ENCODE data around the gene ASB7.
"Not testable (repeated sequence)": the region's sequence is repeated elsewhere in the genome, so short reads cannot be mapped to it uniquely, and the experiment has no call there.

Gene ASB7

GRCh38 chr15:100653608-100654007 is 51.2 kb downstream of the ASB7 start:
- no peaks in the 10 kb centered on the region for H3K9me3 Mint-ChIP-seq
- H3K4me3 Mint-ChIP-seq, result no peak overlapping the region
- ATAC-seq, result no peak
- no peaks in the 10 kb centered on the region for H3K4me1 Mint-ChIP-seq
- no peaks in the 10 kb centered on the region for H3K27me3 Mint-ChIP-seq
- DNase-seq, result no peak
- H3K27ac Mint-ChIP-seq, result no peak overlapping the region

DNA sequence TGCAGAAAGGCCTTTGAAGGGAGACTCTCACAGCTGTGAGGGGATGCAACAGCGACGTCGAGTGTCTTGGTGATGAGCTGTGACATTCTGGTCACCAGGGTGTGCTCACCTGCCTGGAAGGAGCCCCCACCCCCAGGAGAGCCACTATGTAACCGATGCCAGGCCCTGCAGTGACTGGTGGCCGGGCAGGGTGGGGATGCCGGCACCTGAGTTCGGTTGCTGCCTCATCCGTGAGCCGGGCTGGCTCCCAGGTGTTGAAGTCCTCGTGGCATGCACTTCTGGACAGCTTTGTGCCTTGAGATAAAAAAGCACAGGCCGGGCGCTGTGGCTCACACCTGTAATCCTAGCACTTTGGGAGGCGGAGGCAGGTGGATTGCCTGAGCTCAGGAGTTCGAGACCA is 56.5 kb downstream of the ASB7 start:
- DNase-seq (no peak), ATAC-seq (no peak)
- no peak overlapping the region for H3K4me3 Mint-ChIP-seq
- no peaks in the 10 kb centered on the region for H3K4me1 Mint-ChIP-seq
- peaks cover 1% of the 10 kb centered on the region for H3K27me3 Mint-ChIP-seq
- H3K9me3 Mint-ChIP-seq, result no peaks in the 10 kb centered on the region
- peak overlapping the region in 1 of 2 donors; percentile 82 for H3K27ac Mint-ChIP-seq

DNA sequence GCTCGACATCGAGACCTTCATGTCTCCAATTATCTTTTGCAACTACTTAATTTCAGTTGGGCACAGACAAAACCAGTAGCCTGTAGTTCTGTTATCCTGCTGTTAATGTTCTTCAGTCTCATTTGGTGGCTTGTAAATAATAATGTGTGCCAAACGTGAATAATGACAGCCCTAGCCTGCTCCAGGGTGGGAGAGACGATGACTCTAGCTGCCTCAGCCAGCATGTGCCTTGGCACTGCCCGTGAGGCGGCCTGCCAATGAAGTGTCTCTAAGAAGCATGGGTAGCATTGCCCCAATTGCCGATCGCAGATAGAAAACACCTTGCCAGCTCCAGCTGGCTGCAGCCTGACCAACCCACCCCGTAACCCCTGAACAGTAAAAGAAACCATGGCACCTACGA is 58.8 kb downstream of the ASB7 start:
- no peak overlapping the region for H3K27ac Mint-ChIP-seq
- H3K4me1 Mint-ChIP-seq, result no peaks in the 10 kb centered on the region
- no peak overlapping the region for H3K4me3 Mint-ChIP-seq
- no peaks in the 10 kb centered on the region for H3K9me3 Mint-ChIP-seq
- ATAC-seq (no peak), DNase-seq (no peak)
- peaks cover 20% of the 10 kb centered on the region for H3K27me3 Mint-ChIP-seq

DNA sequence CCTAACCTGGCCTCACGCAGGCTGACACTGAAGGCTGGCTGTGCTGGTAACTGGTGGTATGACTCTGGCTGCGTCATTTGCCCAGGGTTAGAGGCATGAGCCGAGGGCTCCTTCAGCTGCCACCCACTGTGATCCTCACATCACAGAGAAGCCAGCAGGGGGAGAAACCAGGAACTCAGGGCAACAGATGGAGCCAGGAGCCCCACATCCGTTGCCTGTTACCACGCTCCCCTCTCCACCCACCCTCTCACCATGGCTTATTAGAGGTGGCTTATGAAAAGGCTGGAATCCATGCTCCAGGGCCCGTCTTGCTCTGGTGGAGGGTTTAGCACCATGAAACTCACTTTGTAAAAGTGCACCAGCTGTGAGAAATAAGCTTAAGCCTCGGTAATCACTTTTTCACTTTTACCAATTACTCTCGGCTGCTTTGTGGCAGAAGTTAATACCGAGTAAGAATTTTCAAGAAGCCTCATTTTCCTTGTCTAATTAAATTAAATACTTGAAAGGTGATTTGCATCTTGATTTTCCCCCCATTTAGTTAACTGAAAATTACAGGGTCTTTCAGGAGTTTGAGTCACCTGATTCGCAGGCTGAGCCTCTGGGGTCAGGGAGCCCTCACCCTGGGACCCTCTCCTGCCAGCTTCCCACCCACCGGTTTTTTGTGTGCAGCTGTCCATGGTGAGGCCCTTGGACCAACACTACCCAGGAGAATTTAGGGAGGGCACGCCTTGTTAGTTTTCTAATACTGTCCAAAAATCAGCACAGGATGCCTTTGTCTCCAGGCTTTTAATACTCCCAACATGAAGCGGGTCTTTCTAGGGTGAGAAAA is 60.9 kb downstream of the ASB7 start:
- no peak for DNase-seq
- peak overlapping the region in 1 of 2 donors; percentile 67 for H3K27ac Mint-ChIP-seq
- no peaks in the 10 kb centered on the region for H3K4me1 Mint-ChIP-seq
- H3K9me3 Mint-ChIP-seq, result no peaks in the 10 kb centered on the region
- peaks cover 31% of the 10 kb centered on the region for H3K27me3 Mint-ChIP-seq
- ATAC-seq, result no peak
- no peak overlapping the region for H3K4me3 Mint-ChIP-seq

DNA sequence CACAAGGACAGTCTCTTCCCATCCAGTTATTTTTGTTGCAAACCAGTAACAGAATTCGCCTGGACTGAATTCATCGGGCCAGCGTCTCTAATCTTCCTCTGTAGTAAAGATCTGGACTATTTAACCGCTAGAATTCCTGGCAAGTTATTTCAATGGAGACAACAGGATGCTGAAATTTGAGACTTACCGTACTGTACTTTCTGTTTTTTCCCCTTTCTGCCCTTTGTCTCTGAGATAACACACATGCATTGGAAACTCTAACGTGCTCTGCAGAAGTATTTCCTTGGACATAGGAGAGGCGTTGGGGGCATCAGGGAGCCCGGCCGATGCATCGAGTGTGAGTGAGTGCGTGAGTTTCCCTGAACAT is 61.5 kb downstream of the ASB7 start:
- no peak for DNase-seq
- no peak overlapping the region for H3K4me3 Mint-ChIP-seq
- no peaks in the 10 kb centered on the region for H3K4me1 Mint-ChIP-seq
- H3K27me3 Mint-ChIP-seq, result peaks cover 33% of the 10 kb centered on the region
- no peak overlapping the region for H3K27ac Mint-ChIP-seq
- ATAC-seq, result no peak
- no peaks in the 10 kb centered on the region for H3K9me3 Mint-ChIP-seq

DNA sequence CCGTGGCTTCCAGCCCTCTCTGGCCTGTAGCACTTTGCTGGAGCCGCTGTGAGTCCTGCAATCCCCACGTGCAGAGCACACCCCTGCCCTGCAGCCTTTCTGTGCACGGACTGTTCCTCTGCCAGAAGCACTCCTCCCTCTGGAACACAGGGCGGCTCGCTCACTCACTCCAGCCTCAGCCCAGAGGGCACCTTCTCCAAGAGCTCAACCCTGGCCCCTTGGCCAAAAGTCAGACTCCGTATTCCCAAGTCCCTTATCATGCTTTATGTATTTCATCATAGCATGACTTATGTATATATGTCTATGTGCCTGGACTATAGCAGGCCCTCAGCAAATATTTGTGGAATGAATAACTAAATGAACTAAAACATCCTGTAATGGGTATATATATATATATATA is 63.2 kb downstream of the ASB7 start:
- no peak overlapping the region for H3K27ac Mint-ChIP-seq
- DNase-seq, result no peak

GRCh38 chr15:100667405-100668347 is 65.3 kb downstream of the ASB7 start:
- H3K4me3 Mint-ChIP-seq, result no peak overlapping the region
- no peak for ATAC-seq
- H3K27me3 Mint-ChIP-seq, result peaks cover 33% of the 10 kb centered on the region
- no peaks in the 10 kb centered on the region for H3K9me3 Mint-ChIP-seq
- H3K27ac Mint-ChIP-seq, result no peak overlapping the region
- DNase-seq, result no peak
- no peaks in the 10 kb centered on the region for H3K4me1 Mint-ChIP-seq

More for the DNA sequence above, 63.2 kb downstream of the ASB7 start:
- Mint-ChIP-seq H3K4me1 (no peaks in the 10 kb centered on the region), H3K9me3 (no peaks in the 10 kb centered on the region), H3K4me3 (no peak overlapping the region), H3K27me3 (peaks cover 33% of the 10 kb centered on the region)
- no peak for ATAC-seq

GRCh38 chr15:100668348-100668745 is 66.0 kb downstream of the ASB7 start:
- Mint-ChIP-seq H3K27me3 (peaks cover 33% of the 10 kb centered on the region), H3K4me3 (no peak overlapping the region), H3K4me1 (no peaks in the 10 kb centered on the region), H3K27ac (no peak overlapping the region), H3K9me3 (no peaks in the 10 kb centered on the region)
- DNase-seq (no peak), ATAC-seq (no peak)

GRCh38 chr15:100669260-100669659 is 66.9 kb downstream of the ASB7 start:
- Mint-ChIP-seq H3K9me3 (no peaks in the 10 kb centered on the region), H3K4me1 (no peaks in the 10 kb centered on the region), H3K27ac (no peak overlapping the region), H3K4me3 (no peak overlapping the region), H3K27me3 (peaks cover 28% of the 10 kb centered on the region)
- no peak for ATAC-seq
- no peak for DNase-seq

DNA sequence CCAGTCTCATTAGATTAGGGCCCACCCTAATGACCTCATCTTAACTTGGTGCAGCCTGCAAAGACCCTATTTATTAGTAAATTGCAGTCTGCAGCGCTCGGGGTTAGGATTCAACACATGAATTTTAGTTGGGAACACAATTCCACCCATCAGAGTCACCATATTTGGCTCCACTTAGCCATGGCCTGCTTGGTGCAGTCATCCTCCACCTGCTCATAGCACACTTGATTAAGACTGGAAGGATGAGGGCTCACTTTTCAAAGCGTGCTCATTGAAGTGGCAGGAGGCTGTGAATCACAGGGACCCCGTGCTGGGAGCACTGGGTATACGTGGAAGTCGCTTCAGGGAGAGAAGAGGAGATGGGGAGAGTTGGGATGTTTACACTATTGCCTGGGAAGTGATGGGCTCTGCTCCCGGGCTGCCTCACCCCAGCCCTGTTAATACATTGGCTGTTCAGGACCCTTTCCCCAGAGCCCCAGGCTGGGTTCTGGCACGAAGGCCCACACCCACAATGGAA is 68.2 kb downstream of the ASB7 start:
- no peak overlapping the region for H3K27ac Mint-ChIP-seq
- peaks cover 18% of the 10 kb centered on the region for H3K27me3 Mint-ChIP-seq
- no peak for ATAC-seq
- peaks cover 0 to 5% of the 10 kb centered on the region in 2 donors for H3K9me3 Mint-ChIP-seq
- DNase-seq, result no peak
- no peak overlapping the region for H3K4me3 Mint-ChIP-seq
- H3K4me1 Mint-ChIP-seq, result no peaks in the 10 kb centered on the region

GRCh38 chr15:100671124-100671680 is 68.8 kb downstream of the ASB7 start:
- ATAC-seq (no peak), DNase-seq (no peak)
- Mint-ChIP-seq H3K27me3 (peaks cover 21% of the 10 kb centered on the region), H3K4me1 (no peaks in the 10 kb centered on the region), H3K4me3 (no peak overlapping the region), H3K27ac (no peak overlapping the region), H3K9me3 (peaks cover 0 to 7% of the 10 kb centered on the region in 2 donors)

GRCh38 chr15:100671858-100672543 is 69.6 kb downstream of the ASB7 start:
- ATAC-seq, result peak; percentile 52
- H3K4me3 Mint-ChIP-seq, result no peak overlapping the region
- H3K27ac Mint-ChIP-seq, result no peak overlapping the region

DNA sequence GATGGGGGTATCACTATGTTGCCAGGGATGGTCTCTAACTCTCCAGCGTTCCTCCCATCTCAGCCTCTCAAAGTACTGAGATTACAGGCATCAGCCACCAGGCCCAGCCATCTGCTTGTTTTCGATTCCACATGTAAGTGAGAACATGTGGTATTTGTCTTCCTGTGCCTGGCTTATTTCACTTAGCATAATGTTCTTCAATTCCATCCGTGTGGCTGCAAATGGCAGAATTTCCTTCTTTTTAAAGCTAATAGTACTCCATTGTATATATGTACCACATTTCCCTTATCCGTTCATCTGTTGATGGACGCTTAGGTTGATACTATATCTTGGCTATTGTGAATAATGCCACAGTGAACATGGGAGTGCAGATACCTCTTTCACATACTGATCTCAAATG is 70.6 kb downstream of the ASB7 start:
- ATAC-seq (no peak), DNase-seq (no peak)
- Mint-ChIP-seq H3K9me3 (peaks cover 1 to 7% of the 10 kb centered on the region in 2 donors), H3K4me3 (no peak overlapping the region), H3K4me1 (no peaks in the 10 kb centered on the region), H3K27ac (no peak overlapping the region), H3K27me3 (peaks cover 30% of the 10 kb centered on the region)

More at GRCh38 chr15:100671858-100672543, 69.6 kb downstream of the ASB7 start:
- Mint-ChIP-seq H3K9me3 (peaks cover 0 to 7% of the 10 kb centered on the region in 2 donors), H3K27me3 (peaks cover 29% of the 10 kb centered on the region), H3K4me1 (no peaks in the 10 kb centered on the region)
- peak in 1 of 2 donors; percentile 17 for DNase-seq

DNA sequence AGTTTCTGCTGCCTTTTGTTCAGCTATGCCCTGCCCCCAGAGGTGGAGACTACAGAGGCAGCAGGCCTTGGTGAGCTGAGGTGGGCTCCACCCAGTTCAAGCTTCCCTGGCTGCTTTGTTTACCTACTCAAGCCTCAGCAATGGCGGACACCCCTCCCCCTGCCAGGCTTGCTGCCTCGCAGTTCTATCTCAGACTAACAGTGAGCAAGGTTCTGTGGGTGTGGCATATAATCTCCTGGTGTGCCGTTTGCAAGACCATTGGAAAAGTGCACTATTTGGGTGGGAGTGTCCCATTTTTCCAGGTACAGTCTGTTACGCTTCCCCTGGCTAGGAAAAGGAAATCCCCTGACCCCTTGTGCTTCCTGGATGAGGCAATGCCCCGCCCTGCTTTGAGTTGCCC is 76.8 kb downstream of the ASB7 start:
- not testable (repeated sequence) for H3K4me3 Mint-ChIP-seq, H3K27ac Mint-ChIP-seq, H3K4me1 Mint-ChIP-seq, ATAC-seq, H3K9me3 Mint-ChIP-seq, DNase-seq
- peaks cover 42% of the 10 kb centered on the region for H3K27me3 Mint-ChIP-seq

DNA sequence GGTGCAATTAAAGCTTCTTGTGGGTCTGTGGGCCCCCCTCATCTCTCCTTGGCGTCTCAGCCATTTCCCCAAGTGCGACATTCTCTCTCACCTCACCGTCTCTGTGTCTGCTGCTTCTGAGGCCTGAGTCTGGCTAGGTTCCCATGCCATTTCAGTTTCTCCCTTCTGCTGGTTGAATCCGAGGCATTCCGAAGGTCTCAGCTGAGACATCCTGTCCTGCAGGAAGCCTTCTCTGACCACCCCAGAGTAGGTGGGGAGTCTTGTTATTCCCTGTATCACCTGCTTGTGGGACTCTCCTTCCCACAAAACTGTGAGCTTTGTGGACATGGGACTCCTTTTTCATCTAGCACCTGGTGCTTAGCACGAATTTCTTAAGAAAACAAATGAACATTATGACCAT is 78.3 kb downstream of the ASB7 start:
- Mint-ChIP-seq H3K27ac (no peak overlapping the region), H3K9me3 (peaks cover under 1 to 8% of the 10 kb centered on the region in 2 donors), H3K4me1 (peaks cover 8% of the 10 kb centered on the region), H3K4me3 (no peak overlapping the region), H3K27me3 (peaks cover 38% of the 10 kb centered on the region)
- ATAC-seq (no peak), DNase-seq (no peak)

Measured in stimulated activated naive CD8-positive, alpha-beta T cell treated with anti-CD3 and anti-CD28 coated beads, Interleukin-15, amount 100 ng/mL, for 72 hours (primary cell).